CD4-positive, alpha-beta T cell treated with Interleukin-6 for 4 hours (primary cell): ENCODE measurements around the gene JMJD7.

ENCODE experiments used
- DNase-seq: peaks from one replicate; pipeline ENCODE4 v3.0.0-alpha.2; 2020; ENCODE audit warnings: mixed read lengths

JMJD7 gene

GRCh38 chr15:41823502-41823901 lies 4.4 kb upstream of the JMJD7 start:
- no peak for DNase-seq

GRCh38 chr15:41824062-41824745 lies 3.7 kb upstream of the JMJD7 start:
- no peak for DNase-seq

GRCh38 chr15:41825145-41825544 lies 2.7 kb upstream of the JMJD7 start:
- DNase-seq = no peak

GRCh38 chr15:41825572-41826535 lies 2.0 kb upstream of the JMJD7 start:
- no peak for DNase-seq

GRCh38 chr15:41827290-41827879 lies 507 bp upstream of the JMJD7 start:
- peak; percentile 46 for DNase-seq

GRCh38 chr15:41828807-41829141 lies 882 bp downstream of the JMJD7 start:
- no peak for DNase-seq

- no peak for DNase-seq
Observed at GRCh38 chr15:41829959-41830646, 2.2 kb downstream of the JMJD7 start.

- DNase-seq = peak; percentile 69
Observed at GRCh38 chr15:41831291-41831690, 3.4 kb downstream of the JMJD7 start.

GRCh38 chr15:41832208-41832607 lies 4.3 kb downstream of the JMJD7 start:
- DNase-seq = no peak

GRCh38 chr15:41832875-41833274 lies 5.0 kb downstream of the JMJD7 start:
- DNase-seq = peak; percentile 42

GRCh38 chr15:41834096-41834495 lies 6.2 kb downstream of the JMJD7 start:
- no peak for DNase-seq

GRCh38 chr15:41836073-41836472 lies 8.2 kb downstream of the JMJD7 start:
- DNase-seq = no peak

- no peak for DNase-seq
Observed at GRCh38 chr15:41836713-41837454, 9.0 kb downstream of the JMJD7 start.

GRCh38 chr15:41838400-41838897 lies 10.6 kb downstream of the JMJD7 start, which contains the start of gene PLA2G4B:
Gene PLA2G4B, plus strand, starts transcription at chr15:41838847. Its CDS starts 67 bp downstream, at chr15:41838914.
- DNase-seq = no peak

GRCh38 chr15:41839781-41840491 lies 12.0 kb downstream of the JMJD7 start:
- DNase-seq = no peak

- no peak for DNase-seq
Observed at GRCh38 chr15:41840673-41841072, 12.8 kb downstream of the JMJD7 start.

- no peak for DNase-seq
Observed at GRCh38 chr15:41841131-41841530, 13.2 kb downstream of the JMJD7 start.

GRCh38 chr15:41842229-41842628 lies 14.3 kb downstream of the JMJD7 start:
- DNase-seq = no peak

- no peak for DNase-seq
Observed at GRCh38 chr15:41843571-41843970, 15.7 kb downstream of the JMJD7 start.

- DNase-seq = no peak
Observed at GRCh38 chr15:41844814-41845213, 16.9 kb downstream of the JMJD7 start.

GRCh38 chr15:41847206-41847605 lies 19.3 kb downstream of the JMJD7 start:
- DNase-seq = no peak
